H1 (cell line): Measurements from ENCODE around the gene ITIH4. TPM values are rescaled to one million over a fixed set of nuclear protein-coding genes. Genes with fewer than 3 reads are reported as not detected.

Experiments
- CTCF ChIA-PET: fragments of 300-600 bp; sonication (Branson Sonifier 250); formaldehyde crosslinking; loops from one replicate; lab custom pipeline; 2021; ENCODE audit not compliant: partially characterized antibody; lab: Charles Lee
- POLR2A ChIA-PET: fragments of 300-600 bp; sonication (Branson Sonifier 250); formaldehyde crosslinking; loops from one replicate; lab custom pipeline; 2021; ENCODE audit warnings: inconsistent platforms; ENCODE audit not compliant: partially characterized antibody; lab: Charles Lee
- DNase-seq, 2 experiments: peaks; one replicate each; pipeline versions ENCODE4 v3.0.0 to v3.0.0-alpha.2; 2010 to 2022; ENCODE audit warnings: low spot score in 2 of 2, low read depth in 1 of 2, mixed read lengths in 1 of 2
- FAIRE-seq: peaks from 2 replicates; lab custom pipeline; 2011; peaks lifted over from hg19 to GRCh38; lab: Jason Lieb, UNC
- H2AFZ ChIP-seq: 2 replicates; pipeline ENCODE4 v1.8.1; 2012; ENCODE audit warnings: low read length, inconsistent platforms
- H2AK5ac ChIP-seq: 2 replicates; pipeline ENCODE4 v1.6.1; 2013; ENCODE audit warnings: low read depth, low read length
- H2BK120ac ChIP-seq: replicated peaks from 2 replicates; pipeline ENCODE3; 2013; ENCODE audit warnings: low read depth, low read length, inconsistent platforms
- H2BK12ac ChIP-seq: 2 replicates; pipeline ENCODE4 v1.6.1; 2013; ENCODE audit warnings: low read depth, low read length
- H2BK15ac ChIP-seq: 2 replicates; pipeline ENCODE4 v1.6.1; 2013; ENCODE audit warnings: low read length
- H2BK20ac ChIP-seq: 2 replicates; pipeline ENCODE4 v1.6.1; 2013; ENCODE audit warnings: low read length
- H2BK5ac ChIP-seq: 2 replicates; pipeline ENCODE4 v1.6.1; 2013; ENCODE audit warnings: low read depth, low read length
- H3K14ac ChIP-seq: 2 replicates; pipeline ENCODE4 v1.6.1; 2013; ENCODE audit warnings: inconsistent platforms; ENCODE audit not compliant: insufficient read length
- H3K18ac ChIP-seq: 2 replicates; pipeline ENCODE4 v1.6.1; 2013; ENCODE audit warnings: low read length; ENCODE audit errors: extremely low read depth
- H3K23ac ChIP-seq: 2 replicates; pipeline ENCODE4 v1.6.1; 2013; ENCODE audit warnings: inconsistent platforms; ENCODE audit not compliant: insufficient read length
- H3K23me2 ChIP-seq: 2 replicates; pipeline ENCODE4 v1.6.1; 2013; ENCODE audit warnings: low read depth, low read length
- H3K27ac ChIP-seq: 2 replicates; pipeline ENCODE4 v1.6.1; 2011; ENCODE audit warnings: low read depth, low read length, inconsistent platforms
- H3K27me3 ChIP-seq, 4 experiments: replicated peaks in 1 of 4; 1 replicate in 1 of 4; 2 replicates in 3 of 4; pipeline versions ENCODE4 v1.6.1 to v1.8.1; 2011 to 2013; ENCODE audit warnings: low read length in 3 of 4, mild to moderate bottlenecking in 3 of 4, inconsistent platforms in 2 of 4, mixed read lengths in 2 of 4, moderate library complexity in 1 of 4; ENCODE audit not compliant: control insufficient read depth in 3 of 4, insufficient read depth in 3 of 4; ENCODE audit errors: extremely low read depth in 1 of 4
- H3K36me3 ChIP-seq, 4 experiments: 2 replicates each; pipeline versions ENCODE4 v1.6.1 to v1.8.1; 2011 to 2013; ENCODE audit warnings: mild to moderate bottlenecking in 4 of 4, low read length in 3 of 4, moderate library complexity in 2 of 4, control low read depth in 1 of 4, inconsistent platforms in 1 of 4; ENCODE audit not compliant: insufficient read depth in 4 of 4, control insufficient read depth in 2 of 4
- H3K4ac ChIP-seq: replicated peaks from 2 replicates; pipeline ENCODE3; 2013; ENCODE audit warnings: low read length, low read depth, mixed read lengths, inconsistent platforms; ENCODE audit not compliant: insufficient read length
- H3K4me1 ChIP-seq, 4 experiments: replicated peaks in 1 of 4; 1 replicate in 1 of 4; 2 replicates in 3 of 4; pipeline versions ENCODE4 v1.6.1 to v1.8.1; 2011 to 2013; ENCODE audit warnings: low read length in 3 of 4, inconsistent platforms in 2 of 4, mixed read lengths in 1 of 4; ENCODE audit not compliant: insufficient read depth in 4 of 4, control insufficient read depth in 3 of 4
- H3K4me2 ChIP-seq, 2 experiments: 2 replicates each; pipeline versions ENCODE4 v1.6.1 to v1.8.1; 2011 to 2013; ENCODE audit warnings: low read depth in 2 of 2, low read length in 2 of 2, control low read depth in 1 of 2, inconsistent platforms in 1 of 2, mild to moderate bottlenecking in 1 of 2; ENCODE audit not compliant: insufficient read depth in 1 of 2
- H3K4me3 ChIP-seq, 4 experiments: fragments of 200-600, 300-600 bp in 1 of 4; sonication (generic), shearing (Covaris generic), sonication (Bioruptor Twin) in 1 of 4; 2 replicates each; pipeline versions ENCODE4 v1.5.1 to v1.8.1; 2011 to 2016; ENCODE audit warnings: low read length in 4 of 4, low read depth in 3 of 4, control low read depth in 2 of 4, inconsistent platforms in 2 of 4, mild to moderate bottlenecking in 2 of 4, mixed read lengths in 1 of 4, moderate library complexity in 1 of 4; ENCODE audit not compliant: insufficient read depth in 2 of 4; ENCODE audit errors: extremely low read depth in 1 of 4
- H3K56ac ChIP-seq: replicated peaks from 2 replicates; pipeline ENCODE3; 2013; ENCODE audit warnings: low read depth, mild to moderate bottlenecking, mixed read lengths, low read length, inconsistent platforms; ENCODE audit not compliant: insufficient read length
- H3K79me1 ChIP-seq: 2 replicates; pipeline ENCODE4 v1.6.1; 2013; ENCODE audit warnings: low read depth, low read length, control low read depth
- H3K79me2 ChIP-seq, 2 experiments: 2 replicates each; pipeline versions ENCODE4 v1.6.1 to v1.8.1; 2012 to 2013; ENCODE audit warnings: low read length in 2 of 2, mild to moderate bottlenecking in 2 of 2, inconsistent platforms in 1 of 2; ENCODE audit not compliant: insufficient read depth in 2 of 2, control insufficient read depth in 1 of 2
- H3K9ac ChIP-seq, 4 experiments: replicated peaks in 1 of 4; 1 replicate in 1 of 4; 2 replicates in 3 of 4; pipeline versions ENCODE4 v1.6.1 to v1.8.1; 2011 to 2013; ENCODE audit warnings: low read depth in 3 of 4, low read length in 3 of 4, control low read depth in 2 of 4, mild to moderate bottlenecking in 2 of 4, moderate library complexity in 2 of 4, inconsistent platforms in 1 of 4; ENCODE audit errors: extremely low read depth in 1 of 4
- H3K9me3 ChIP-seq, 2 experiments: 2 replicates each; pipeline versions ENCODE4 v1.6.1 to v1.8.1; 2012 to 2013; ENCODE audit warnings: mild to moderate bottlenecking in 2 of 2, moderate library complexity in 2 of 2, control low read depth in 1 of 2, inconsistent platforms in 1 of 2, low read depth in 1 of 2, low read length in 1 of 2, mixed read lengths in 1 of 2; ENCODE audit not compliant: insufficient read depth in 2 of 2
- H4K20me1 ChIP-seq, 2 experiments: replicated peaks in 1 of 2; 2 replicates each; pipeline versions ENCODE3 to v1.8.1; 2011 to 2013; ENCODE audit warnings: inconsistent platforms in 2 of 2, low read length in 2 of 2, mild to moderate bottlenecking in 1 of 2; ENCODE audit not compliant: insufficient read depth in 2 of 2, control insufficient read depth in 1 of 2
- H4K5ac ChIP-seq: 2 replicates; pipeline ENCODE4 v1.6.1; 2013; ENCODE audit warnings: low read length, low read depth, mixed read lengths, inconsistent platforms; ENCODE audit not compliant: insufficient read length
- H4K8ac ChIP-seq: 2 replicates; pipeline ENCODE4 v1.8.0; 2013; ENCODE audit warnings: mild to moderate bottlenecking, moderate library complexity, low read length, inconsistent platforms; ENCODE audit not compliant: insufficient read depth; ENCODE audit errors: extremely low read depth
- H4K91ac ChIP-seq: replicated peaks from 2 replicates; pipeline ENCODE3; 2013; ENCODE audit warnings: low read length, mixed read lengths, inconsistent platforms; ENCODE audit not compliant: insufficient read length
- BRCA1 ChIP-seq: IDR thresholded peaks from 2 replicates; pipeline ENCODE4 v1.6.1; 2012; ENCODE audit warnings: low read depth, low read length, improper control_type of control experiment
- CBX5 ChIP-seq: fragments of 300-800, 300-1000 bp; sonication (generic); IDR thresholded peaks from 2 replicates; pipeline ENCODE4 v1.7.1; 2016; ENCODE audit warnings: antibody characterized with exemption, low read length, low read depth
- HDAC2 ChIP-seq, 2 experiments: fragments of 300-600 bp in 1 of 2; sonication (generic) in 1 of 2; IDR thresholded peaks; 2 replicates each; pipeline ENCODE4 v1.6.1; 2011 to 2012; ENCODE audit warnings: low read depth in 2 of 2, low read length in 2 of 2, mild to moderate bottlenecking in 2 of 2, moderate library complexity in 2 of 2, borderline replicate concordance in 1 of 2, inconsistent platforms in 1 of 2
- KDM1A ChIP-seq: fragments of 200-600, 300-600 bp; sonication (generic); IDR thresholded peaks from 2 replicates; pipeline ENCODE4 v1.7.1; 2016; ENCODE audit warnings: mild to moderate bottlenecking, low read length, borderline replicate concordance
- MAFK ChIP-seq: IDR thresholded peaks from 2 replicates; pipeline ENCODE4 v1.6.1; 2012; ENCODE audit warnings: low read depth, mild to moderate bottlenecking, improper control_type of control experiment, low read length
- POU5F1 ChIP-seq: IDR thresholded peaks from 2 replicates; pipeline ENCODE4 v1.6.1; 2011; ENCODE audit warnings: low read depth, mild to moderate bottlenecking, low read length, moderate library complexity
- RAD21 ChIP-seq, 2 experiments: IDR thresholded peaks in 1 of 2; conservative IDR thresholded peaks in 1 of 2; 2 replicates each; pipeline ENCODE4 v1.6.1; 2011; ENCODE audit warnings: low read depth in 2 of 2, low read length in 2 of 2, improper control_type of control experiment in 1 of 2, inconsistent platforms in 1 of 2, mild to moderate bottlenecking in 1 of 2, moderate library complexity in 1 of 2
- SP1 ChIP-seq: IDR thresholded peaks from 2 replicates; pipeline ENCODE4 v1.6.1; 2011; ENCODE audit warnings: low read depth, low read length
- SUZ12 ChIP-seq: fragments of 200-600 bp; sonication (generic); IDR thresholded peaks from 2 replicates; pipeline ENCODE4 v1.6.1; 2012; ENCODE audit warnings: mild to moderate bottlenecking, inconsistent platforms, low read length, moderate library complexity, mixed read lengths
- WGBS, 2 experiments: shearing (Covaris generic) in 1 of 2; methylation state at CpG; one replicate each; pipeline versions ENCODE4 v1.1.6 to v1.1.7; 2013 to 2015; ENCODE audit warnings: low lambda C conversion rate in 2 of 2, mixed read lengths in 2 of 2, inconsistent platforms in 1 of 2, low coverage in 1 of 2, missing lambda C conversion rate in 1 of 2; ENCODE audit not compliant: insufficient replicate concordance in 2 of 2, insufficient coverage in 1 of 2, insufficient read length in 1 of 2; ENCODE audit errors: extremely low coverage in 1 of 2, missing lambda C conversion rate in 1 of 2; 5-methylcytosine and 5-hydroxymethylcytosine counted together
- polyA plus RNA-seq, 7 experiments: library from polyadenylated mRNA; depleted of rRNA in 3 of 7; stranded (reverse) in 5 of 7; unstranded in 2 of 7; fragments of >200 nt in 5 of 7; fragments of 200-250 nt in 2 of 7; gene quantifications; 1 replicate in 5 of 7; 2 replicates in 1 of 7; 4 replicates in 1 of 7; pipeline versions ENCODE4 v1.2.1 to v1.2.3, GENCODE V29; 2011 to 2013; ENCODE audit warnings: missing spikeins in 2 of 7, mixed read lengths in 2 of 7
- total RNA-seq: library from RNA; stranded (reverse); fragmentation: NEBNext Ultra II Directional; extraction: Animal tissue kit (Norgen Biotek cat#: 25700); gene quantifications from 2 replicates; pipeline ENCODE4 v1.2.1, GENCODE V29; 2021
- TF ChIP-seq, protein P1 (sequence below): IDR thresholded peaks from 2 replicates; pipeline ENCODE4 v1.6.1; 2011; ENCODE audit warnings: low read length, improper control_type of control experiment

Gene ITIH4
- total and polyA plus RNA-seq, 2 of the 8 experiments (the other 6 are each of a cell fraction or from before 2014, with no cell fraction given), result 3.4 to 3.7 TPM

DNA sequence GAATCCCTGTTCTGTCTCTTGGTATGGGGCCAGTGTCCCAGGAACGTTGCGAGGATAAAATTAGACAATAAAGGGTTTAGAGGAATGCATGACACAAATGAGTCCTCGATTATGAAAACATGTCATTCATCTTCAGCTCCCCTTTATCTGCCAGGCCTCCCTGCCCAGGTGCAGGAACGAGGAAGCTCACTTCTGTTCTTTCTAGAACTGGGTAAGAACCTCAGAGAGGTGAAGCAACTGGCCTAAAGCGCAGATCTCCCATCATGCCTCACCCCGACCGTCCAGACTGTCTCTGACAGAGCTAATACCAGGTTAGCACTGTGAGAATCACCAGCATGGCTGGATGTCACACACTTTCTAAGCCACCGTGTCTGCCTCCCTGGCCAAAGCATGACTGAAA lies 54.6 kb downstream of the ITIH4 start:
- no peak overlapping the region for H3K14ac ChIP-seq
- H2BK120ac ChIP-seq, result no peak overlapping the region
- 0 out of 7 replicates have a peak overlapping the region, but pooled peaks of 1 of the 4 experiments have one; percentile 15 for H3K9ac ChIP-seq
- no peak overlapping the region; the same call in 1 of the 2 replicates for H4K8ac ChIP-seq
- H3K27ac ChIP-seq, result no peak overlapping the region
- H3K18ac ChIP-seq, result no peak overlapping the region
- H2AFZ ChIP-seq, result 0 out of 2 replicates have a peak overlapping the region, but pooled peaks have one; percentile 10
- peaks cover 4% of the 10 kb centered on the region for H3K23me2 ChIP-seq
- H3K4me2 ChIP-seq, result no peak overlapping the region
- H3K4me1 ChIP-seq, result no peaks in the 10 kb centered on the region
- ChIA-PET POLR2A (no interaction called here), CTCF (interaction anchor here (0.7 to 2.8 kb wide), 5 partner anchors 9 to 212 kb away, joined by 3 to 11 read pairs (median 3); no protein-coding TSS in a partner anchor)
- no peaks in the 10 kb centered on the region for H3K79me2 ChIP-seq
- no peak overlapping the region for H3K4me3 ChIP-seq
- no peak overlapping the region for H3K4ac ChIP-seq
- H4K91ac ChIP-seq, result no peak overlapping the region
- WGBS, 2 experiments, result 79% methylated on average over 8 of the region's 8 CpGs; no CpG with 5 or more reads in 1 of the 2 experiments
- H2BK15ac ChIP-seq, result no peak overlapping the region
- H4K20me1 ChIP-seq, result no peaks in the 10 kb centered on the region
- H2BK5ac ChIP-seq, result no peak overlapping the region
- H3K23ac ChIP-seq, result no peak overlapping the region
- H3K36me3 ChIP-seq, result no peaks in the 10 kb centered on the region
- no peaks in the 10 kb centered on the region for H3K9me3 ChIP-seq
- no peak overlapping the region for H2AK5ac ChIP-seq
- H3K79me1 ChIP-seq, result no peaks in the 10 kb centered on the region
- H3K27me3 ChIP-seq, result no peaks in the 10 kb centered on the region; a peak in 1 of 7 replicates
- no peak overlapping the region for H4K5ac ChIP-seq
- no peak for FAIRE-seq
- DNase-seq, result no peak
- no peak overlapping the region for H3K56ac ChIP-seq
- H2BK20ac ChIP-seq, result no peak overlapping the region
- no peak overlapping the region for H2BK12ac ChIP-seq
- no peak for TF ChIP-seq SUZ12
- no peak for TF ChIP-seq CBX5
- TF ChIP-seq, protein P1, sequence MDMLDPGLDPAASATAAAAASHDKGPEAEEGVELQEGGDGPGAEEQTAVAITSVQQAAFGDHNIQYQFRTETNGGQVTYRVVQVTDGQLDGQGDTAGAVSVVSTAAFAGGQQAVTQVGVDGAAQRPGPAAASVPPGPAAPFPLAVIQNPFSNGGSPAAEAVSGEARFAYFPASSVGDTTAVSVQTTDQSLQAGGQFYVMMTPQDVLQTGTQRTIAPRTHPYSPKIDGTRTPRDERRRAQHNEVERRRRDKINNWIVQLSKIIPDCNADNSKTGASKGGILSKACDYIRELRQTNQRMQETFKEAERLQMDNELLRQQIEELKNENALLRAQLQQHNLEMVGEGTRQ, result no peak
- TF ChIP-seq SP1, result no peak
- TF ChIP-seq RAD21 (IDR thresholded peaks at IDR 0.05 in 1 of 2, conservative IDR thresholded peaks at IDR 0.05 in 1 of 2; ENCODE audit: low read depth in 2 of 2, low read length in 2 of 2), result no peak
- TF ChIP-seq BRCA1, result no peak
- no peak for TF ChIP-seq KDM1A
- TF ChIP-seq POU5F1, result no peak
- TF ChIP-seq MAFK, result no peak
- TF ChIP-seq HDAC2 (IDR thresholded peaks at IDR 0.05; ENCODE audit: borderline replicate concordance in 1 of 2, low read depth in 2 of 2, low read length in 2 of 2), result no peak
